NT2/D1 (cell line): Measurements from ENCODE around the gene CCT6B.

ENCODE experiments used
- SUZ12 ChIP-seq: IDR thresholded peaks from 2 replicates; pipeline ENCODE4 v1.6.1; 2011; ENCODE audit not compliant: insufficient read length, insufficient read depth; ENCODE audit errors: extremely low read depth
- YY1 ChIP-seq: IDR thresholded peaks from 2 replicates; pipeline ENCODE4 v1.6.1; 2011; ENCODE audit not compliant: insufficient read length, insufficient read depth
- ZNF274 ChIP-seq: IDR thresholded peaks from 2 replicates; pipeline ENCODE4 v1.6.1; 2011; ENCODE audit warnings: mild to moderate bottlenecking, low read depth, low read length

- no peak for TF ChIP-seq YY1
- no peak for TF ChIP-seq ZNF274
- TF ChIP-seq SUZ12, result no peak
Observed at GRCh38 chr17:34980681-34981537, 19.6 kb upstream of the CCT6B start.
